GM23338 (cell line): ENCODE results near the gene AHI1.

Experiments used
- CREB1 ChIP-seq: fragments of 250-450 bp; sonication (Bioruptor Pico); IDR thresholded peaks from 2 replicates; pipeline ENCODE4 v1.5.0; 2020; ENCODE audit warnings: low read depth, mild to moderate bottlenecking, moderate library complexity
- CTCF ChIP-seq, 2 experiments: fragments of 200-600 bp in 1 of 2; sonication (generic) in 1 of 2; conservative IDR thresholded peaks; 2 replicates each; pipeline versions ENCODE4 v1.5.1 to v1.6.1; 2016 to 2017; ENCODE audit warnings: antibody characterized with exemption in 2 of 2, low read depth in 2 of 2, mild to moderate bottlenecking in 2 of 2, moderate library complexity in 1 of 2
- ETS1 ChIP-seq: IDR thresholded peaks from 2 replicates; pipeline ENCODE4 v1.6.1; 2016; ENCODE audit warnings: antibody characterized with exemption
- EZH2 ChIP-seq: fragments of 200-600 bp; sonication (generic); IDR thresholded peaks from one replicate; pipeline ENCODE4 v1.8.0; 2017; ENCODE audit warnings: antibody characterized with exemption, mild to moderate bottlenecking, low read depth; ENCODE audit not compliant: unreplicated experiment
- EZH2phosphoT487 ChIP-seq: fragments of 200-600 bp; sonication (generic); IDR thresholded peaks from one replicate; pipeline ENCODE4 v1.8.1; 2018; ENCODE audit warnings: antibody characterized with exemption; ENCODE audit not compliant: unreplicated experiment
- JUNB ChIP-seq: IDR thresholded peaks from one replicate; pipeline ENCODE4 v1.6.1; 2016; ENCODE audit warnings: antibody characterized with exemption; ENCODE audit not compliant: unreplicated experiment
- NANOG ChIP-seq: IDR thresholded peaks from 2 replicates; pipeline ENCODE4 v1.6.1; 2016; ENCODE audit warnings: antibody characterized with exemption, borderline replicate concordance
- POLR2AphosphoS5 ChIP-seq: IDR thresholded peaks from 2 replicates; pipeline ENCODE4 v1.6.1; 2016; ENCODE audit warnings: antibody characterized with exemption, low read depth
- REST ChIP-seq: IDR thresholded peaks from one replicate; pipeline ENCODE4 v1.6.1; 2018; ENCODE audit warnings: antibody characterized with exemption; ENCODE audit not compliant: unreplicated experiment
- STAT1 ChIP-seq: IDR thresholded peaks from one replicate; pipeline ENCODE4 v1.6.1; 2016; ENCODE audit warnings: antibody characterized with exemption; ENCODE audit not compliant: unreplicated experiment
- ZNF114 ChIP-seq: fragments of 250-450 bp; sonication (Bioruptor Pico); IDR thresholded peaks from 2 replicates; pipeline ENCODE4 v1.5.0; 2020; ENCODE audit warnings: mild to moderate bottlenecking, moderate library complexity
- ZNF331 ChIP-seq: fragments of 250-450 bp; sonication (Bioruptor Pico); IDR thresholded peaks from 2 replicates; pipeline ENCODE4 v1.5.0; 2020; ENCODE audit warnings: low read depth, mild to moderate bottlenecking, moderate library complexity
- ZNF462 ChIP-seq: fragments of 250-450 bp; sonication (Bioruptor Pico); IDR thresholded peaks from 2 replicates; pipeline ENCODE4 v1.5.0; 2020; ENCODE audit warnings: mild to moderate bottlenecking, moderate library complexity

GRCh38 chr6:135434095-135434494 lies 63.4 kb downstream of the AHI1 start:
- no peak for TF ChIP-seq CTCF (conservative IDR thresholded peaks at IDR 0.05; ENCODE audit: low read depth in 2 of 2)
- TF ChIP-seq EZH2phosphoT487 = no peak
- no peak for TF ChIP-seq EZH2
- TF ChIP-seq POLR2AphosphoS5 = no peak
- no peak for TF ChIP-seq JUNB
- no peak for TF ChIP-seq NANOG
- TF ChIP-seq REST = no peak
- no peak for TF ChIP-seq ETS1
- TF ChIP-seq CREB1 (CRISPR knock-in tag) = no peak
- TF ChIP-seq ZNF331 = no peak
- TF ChIP-seq ZNF462 (CRISPR knock-in tag) = no peak
- no peak for TF ChIP-seq ZNF114
- TF ChIP-seq STAT1 = no peak
